Fibroblast of upper back skin (primary cell): ENCODE results near the gene RXRG.
"Not testable (repeated sequence)": the region's sequence is repeated elsewhere in the genome, so short reads cannot be mapped to it uniquely, and the experiment has no call there.

ENCODE experiments used
- DNase-seq: peaks from one replicate; pipeline ENCODE4 v3.0.0-alpha.2; 2013

Gene RXRG

GRCh38 chr1:165444897-165445370, at the start of gene RXRG:
TSS of gene RXRG (minus strand) at chr1:165445126. CDS start at chr1:165444893, 233 bp downstream.
- peak; percentile 3 for DNase-seq

GRCh38 chr1:165492845-165493373, 48.0 kb upstream of the RXRG start:
- no peak for DNase-seq

- DNase-seq: no peak
Measured at GRCh38 chr1:165490175-165490574, 45.2 kb upstream of the RXRG start.

- no peak for DNase-seq
Measured at GRCh38 chr1:165487921-165488320, 43.0 kb upstream of the RXRG start.

- DNase-seq: no peak
Measured at GRCh38 chr1:165486663-165487062, 41.7 kb upstream of the RXRG start.

GRCh38 chr1:165485716-165486115, 40.8 kb upstream of the RXRG start:
- DNase-seq: no peak

- DNase-seq: no peak
Measured at GRCh38 chr1:165484532-165484931, 39.6 kb upstream of the RXRG start.

- no peak for DNase-seq
Measured at GRCh38 chr1:165483412-165483811, 38.5 kb upstream of the RXRG start.

GRCh38 chr1:165481820-165482532, 37.0 kb upstream of the RXRG start:
- DNase-seq: peak; percentile 82

GRCh38 chr1:165476776-165477175, 31.9 kb upstream of the RXRG start:
- no peak for DNase-seq

- DNase-seq: no peak
Measured at GRCh38 chr1:165474196-165474595, 29.3 kb upstream of the RXRG start.

GRCh38 chr1:165473081-165473480, 28.2 kb upstream of the RXRG start:
- DNase-seq: no peak

GRCh38 chr1:165468726-165469249, 23.9 kb upstream of the RXRG start:
- no peak for DNase-seq

- no peak for DNase-seq
Measured at GRCh38 chr1:165468253-165468652, 23.3 kb upstream of the RXRG start.

GRCh38 chr1:165467706-165468105, 22.8 kb upstream of the RXRG start:
- DNase-seq: no peak

GRCh38 chr1:165463978-165464377, 19.1 kb upstream of the RXRG start:
- no peak for DNase-seq

- not testable (repeated sequence) for DNase-seq
Measured at GRCh38 chr1:165459683-165460082, 14.8 kb upstream of the RXRG start.

- DNase-seq: no peak
Measured at GRCh38 chr1:165456861-165457260, 11.9 kb upstream of the RXRG start.

GRCh38 chr1:165456114-165456513, 11.2 kb upstream of the RXRG start:
- DNase-seq: no peak

- no peak for DNase-seq
Measured at GRCh38 chr1:165455111-165455510, 10.2 kb upstream of the RXRG start.

- no peak for DNase-seq
Measured at GRCh38 chr1:165454091-165454610, 9.2 kb upstream of the RXRG start.

GRCh38 chr1:165452336-165453130, 7.6 kb upstream of the RXRG start:
- no peak for DNase-seq

- no peak for DNase-seq
Measured at GRCh38 chr1:165451691-165452090, 6.8 kb upstream of the RXRG start.
